HCT116 (cell line): ENCODE measurements around the gene GLS2. TPM values are rescaled to one million over a fixed set of nuclear protein-coding genes. Genes with fewer than 3 reads are reported as not detected.

Experiments
- ATAC-seq: fragments of 200-7000 bp; cut with Tn5 transposase; 2 replicates; pipeline ENCODE4 v1.9.1; 2020; ENCODE audit warnings: mild to moderate bottlenecking, moderate library complexity
- BruUV-seq: library from RNA; stranded (reverse); fragments of 400-500 nt; replicated peaks from 2 replicates; lab custom pipeline; 2021; lab: Mats Ljungman, UMichigan
- CTCF ChIA-PET: fragments of 300-600 bp; sonication (Branson Sonifier 250); formaldehyde crosslinking; loops from one replicate; lab custom pipeline; 2021; ENCODE audit warnings: antibody characterized with exemption; lab: Charles Lee
- POLR2A ChIA-PET: fragments of 300-600, 350-600 bp; sonication (Branson Sonifier 250); formaldehyde crosslinking; loops from one replicate; lab custom pipeline; 2021; ENCODE audit warnings: antibody characterized with exemption; lab: Charles Lee
- RAD21 ChIA-PET, 2 experiments: fragments of 300-600 bp; sonication (Branson Sonifier 250); formaldehyde crosslinking; loops; one replicate each; lab custom pipeline; 2023; ENCODE audit warnings: low total read pairs in 2 of 2; ENCODE audit not compliant: uncharacterized antibody in 2 of 2, unreplicated experiment in 2 of 2, low non-redundant PET in 1 of 2; lab: Charles Lee
- DNase-seq: peaks from one replicate; pipeline ENCODE4 v3.0.0-alpha.2; 2010; ENCODE audit warnings: low read depth, low spot score
- H2AFZ ChIP-seq: fragments of 200-600 bp; shearing (Covaris generic), sonication (generic); 2 replicates; pipeline ENCODE4 v1.6.1; 2017; ENCODE audit warnings: low read depth, mixed run types, mixed read lengths, antibody characterized with exemption, low read length; ENCODE audit not compliant: poor library complexity, severe bottlenecking
- H3K27ac ChIP-seq: 2 replicates; pipeline ENCODE4 v1.5.1; 2012; ENCODE audit warnings: low read depth, low read length
- H3K27me3 ChIP-seq: fragments of 200-600 bp; sonication (generic); 2 replicates; pipeline ENCODE4 v1.6.1; 2016; ENCODE audit warnings: mixed run types, low read length, mixed read lengths; ENCODE audit not compliant: insufficient read depth
- H3K36me3 ChIP-seq, 2 experiments: fragments of 200-500 bp in 1 of 2; fragments of 200-600 bp in 1 of 2; sonication (Bioruptor generic) in 1 of 2; sonication (generic) in 1 of 2; 2 replicates each; pipeline versions ENCODE4 v1.5.1 to v1.6.1; 2014 to 2016; ENCODE audit warnings: low read length in 2 of 2, inconsistent platforms in 1 of 2, mixed read lengths in 1 of 2, mixed run types in 1 of 2; ENCODE audit not compliant: insufficient read depth in 2 of 2, control insufficient read depth in 1 of 2
- H3K4me1 ChIP-seq, 2 experiments: fragments of 200-600 bp in 1 of 2; sonication (generic) in 1 of 2; 2 replicates each; pipeline versions ENCODE4 v1.5.1 to v1.6.1; 2012 to 2017; ENCODE audit warnings: low read length in 2 of 2, inconsistent platforms in 1 of 2, mild to moderate bottlenecking in 1 of 2, mixed read lengths in 1 of 2, mixed run types in 1 of 2, moderate library complexity in 1 of 2; ENCODE audit not compliant: insufficient read depth in 2 of 2, control insufficient read depth in 1 of 2
- H3K4me2 ChIP-seq: fragments of 200-600 bp; sonication (generic); 2 replicates; pipeline ENCODE4 v1.6.1; 2017; ENCODE audit warnings: mixed run types, low read length, mixed read lengths
- H3K4me3 ChIP-seq, 2 experiments: fragments of 200-600 bp in 1 of 2; sonication (generic) in 1 of 2; replicated peaks in 1 of 2; 2 replicates each; pipeline ENCODE4 v1.5.1; 2011 to 2016; ENCODE audit warnings: low read length in 2 of 2, control low read depth in 1 of 2, low read depth in 1 of 2, mild to moderate bottlenecking in 1 of 2, mixed read lengths in 1 of 2, mixed run types in 1 of 2
- H3K79me2 ChIP-seq: fragments of 200-600 bp; sonication (generic); 2 replicates; pipeline ENCODE4 v1.6.1; 2017; ENCODE audit warnings: mild to moderate bottlenecking, mixed run types, low read length, moderate library complexity, mixed read lengths; ENCODE audit not compliant: insufficient read depth
- H3K9ac ChIP-seq: fragments of 200-600 bp; sonication (generic); 2 replicates; pipeline ENCODE4 v1.6.1; 2016; ENCODE audit warnings: low read length, mixed read lengths
- H3K9me2 ChIP-seq: fragments of 200-600 bp; sonication (generic), shearing (Covaris generic); 2 replicates; pipeline ENCODE4 v1.6.1; 2017; ENCODE audit warnings: mixed run types, mild to moderate bottlenecking, moderate library complexity; ENCODE audit not compliant: insufficient read depth
- H3K9me3 ChIP-seq, 2 experiments: fragments of 200-500 bp in 1 of 2; fragments of 200-600 bp in 1 of 2; sonication (Bioruptor generic) in 1 of 2; sonication (generic) in 1 of 2; 2 replicates each; pipeline ENCODE4 v1.6.1; 2014 to 2017; ENCODE audit warnings: low read length in 2 of 2, mixed read lengths in 2 of 2, inconsistent platforms in 1 of 2, low read depth in 1 of 2, mild to moderate bottlenecking in 1 of 2, mixed run types in 1 of 2, moderate library complexity in 1 of 2; ENCODE audit not compliant: control insufficient read depth in 1 of 2, insufficient read depth in 1 of 2
- H4K20me1 ChIP-seq: fragments of 200-600 bp; sonication (generic), shearing (Covaris generic); 2 replicates; pipeline ENCODE4 v1.6.1; 2017; ENCODE audit warnings: mixed run types, mild to moderate bottlenecking, moderate library complexity; ENCODE audit not compliant: insufficient read depth
- ATF3 ChIP-seq: IDR thresholded peaks from 2 replicates; pipeline ENCODE4 v1.6.1; 2012
- CBX3 ChIP-seq: IDR thresholded peaks from 2 replicates; pipeline ENCODE4 v1.6.1; 2012; ENCODE audit warnings: low read depth
- EGR1 ChIP-seq: IDR thresholded peaks from 2 replicates; pipeline ENCODE4 v1.6.1; 2012; ENCODE audit warnings: low read depth
- EZH2 ChIP-seq: fragments of 200-600 bp; sonication (generic); IDR thresholded peaks from 2 replicates; pipeline ENCODE4 v1.6.1; 2017; ENCODE audit warnings: antibody characterized with exemption, mixed run types
- EZH2phosphoT487 ChIP-seq: fragments of 200-600 bp; IDR thresholded peaks from 2 replicates; pipeline ENCODE4 v1.6.1; 2018; ENCODE audit warnings: antibody characterized with exemption, borderline replicate concordance
- FOSL1 ChIP-seq: IDR thresholded peaks from 2 replicates; pipeline ENCODE4 v1.6.1; 2012; ENCODE audit warnings: low read depth
- POLR2A ChIP-seq: IDR thresholded peaks from 2 replicates; pipeline ENCODE4 v1.7.0; 2011; ENCODE audit warnings: borderline replicate concordance; ENCODE audit not compliant: insufficient read depth, insufficient read length; ENCODE audit errors: extremely low read depth
- RAD21 ChIP-seq: IDR thresholded peaks from 2 replicates; pipeline ENCODE4 v1.6.1; 2012; ENCODE audit warnings: low read depth, mild to moderate bottlenecking
- REST ChIP-seq: IDR thresholded peaks from 2 replicates; pipeline ENCODE4 v1.6.1; 2012; ENCODE audit warnings: low read depth
- SRF ChIP-seq: IDR thresholded peaks from 2 replicates; pipeline ENCODE4 v1.6.1; 2012; ENCODE audit warnings: low read depth
- TCF7L2 ChIP-seq: IDR thresholded peaks from 2 replicates; pipeline ENCODE4 v1.7.0; 2011; ENCODE audit warnings: borderline replicate concordance, inconsistent platforms; ENCODE audit not compliant: insufficient read depth, insufficient read length; ENCODE audit errors: extremely low read depth
- YY1 ChIP-seq: IDR thresholded peaks from 2 replicates; pipeline ENCODE4 v1.6.1; 2011; ENCODE audit warnings: low read length, low read depth, moderate library complexity, mild to moderate bottlenecking; ENCODE audit not compliant: insufficient replicate concordance; ENCODE audit errors: extremely low read depth
- ZNF274 ChIP-seq: fragments of 200-500 bp; sonication (Bioruptor generic); IDR thresholded peaks from 2 replicates; pipeline ENCODE4 v1.6.1; 2014; ENCODE audit warnings: mild to moderate bottlenecking, low read depth, low read length, inconsistent platforms
- intact Hi-C: fragments of 100-400 bp; cut with micrococcal nuclease; formaldehyde crosslinking; loops from 2 replicates; pipeline ENCODE4 v1.10.0; 2022
- total RNA-seq: library from RNA; stranded (reverse); gene quantifications from one replicate; pipeline ENCODE4 v1.2.1, GENCODE V29; 2021; ENCODE audit not compliant: unreplicated experiment

The GLS2 gene
- total RNA-seq, 1 experiment from 2014 or later: not detected

GRCh38 chr12:56490360-56490759 lies 2.4 kb upstream of the GLS2 start (continued):
- TF ChIP-seq POLR2A (no peak), FOSL1 (no peak), EGR1 (no peak), EZH2phosphoT487 (no peak), ATF3 (no peak), CBX3 (no peak)

GRCh38 chr12:56487448-56488040 lies 417 bp downstream of the GLS2 start:
- CTCF ChIA-PET: no interaction called here
- H3K4me3 ChIP-seq: no peak overlapping the region
- no peaks in the 10 kb centered on the region; a peak in 1 of 4 replicates for H3K9me3 ChIP-seq
- DNase-seq (no peak), ATAC-seq (no peak)
- no peak overlapping the region for H3K27ac ChIP-seq
- POLR2A ChIA-PET: no interaction called here
- no peaks in the 10 kb centered on the region for H3K36me3 ChIP-seq
- no peaks in the 10 kb centered on the region for H4K20me1 ChIP-seq
- H3K79me2 ChIP-seq: no peaks in the 10 kb centered on the region
- intact Hi-C loops: no loop called here
- H2AFZ ChIP-seq: no peak overlapping the region
- H3K27me3 ChIP-seq: peaks cover 6% of the 10 kb centered on the region; the same call in 1 of the 2 replicates
- H3K9ac ChIP-seq: no peak overlapping the region
- H3K9me2 ChIP-seq: no peaks in the 10 kb centered on the region
- TF ChIP-seq SRF (no peak), REST (no peak), ZNF274 (no peak), YY1 (no peak), TCF7L2 (no peak), EZH2 (no peak), CBX3 (no peak), RAD21 (no peak)
- RAD21 ChIA-PET: no interaction called here
- no peak overlapping the region for H3K4me2 ChIP-seq
- no TSS peak for BruUV-seq
- H3K4me1 ChIP-seq: no peaks in the 10 kb centered on the region
